SK-N-MC (cell line): ENCODE measurements around the gene RBBP7.

Experiments
- EZH2 ChIP-seq: fragments of 200-600 bp; sonication (generic); IDR thresholded peaks from one replicate; pipeline ENCODE4 v1.6.1; 2017; ENCODE audit warnings: antibody characterized with exemption
- FOXP2 ChIP-seq: optimal IDR thresholded peaks from 2 replicates; pipeline ENCODE3; 2011; ENCODE audit warnings: mild to moderate bottlenecking, moderate library complexity; ENCODE audit not compliant: insufficient read depth; ENCODE audit errors: extremely low read length, control extremely low read depth
- POLR2AphosphoS5 ChIP-seq: IDR thresholded peaks from 2 replicates; pipeline ENCODE4 v1.6.1; 2012; ENCODE audit warnings: mild to moderate bottlenecking, low read depth, low read length, borderline replicate concordance

DNA sequence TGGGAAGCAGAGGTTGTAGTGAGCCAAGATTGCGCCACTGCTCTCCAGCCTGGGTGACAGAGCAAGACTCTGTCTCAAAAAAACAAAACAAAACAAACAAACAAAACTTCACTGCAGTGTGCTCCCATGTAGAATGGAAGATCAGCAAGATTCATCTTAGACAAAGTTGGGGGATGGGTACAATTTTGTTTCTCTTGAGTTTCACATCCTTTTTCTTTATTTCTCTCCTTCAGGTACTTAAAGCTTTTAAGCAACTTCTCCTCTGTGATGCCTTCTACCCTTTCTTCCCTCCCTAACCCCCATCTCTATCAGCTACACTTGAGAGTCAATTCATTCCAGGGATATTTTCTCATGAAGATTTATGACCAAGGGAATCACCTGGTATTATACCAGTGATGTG is 15.5 kb upstream of the RBBP7 start:
- TF ChIP-seq EZH2 (no peak), POLR2AphosphoS5 (no peak), FOXP2 (no peak)
